OCI-M2 (cell line): Measurements from ENCODE around the gene CEL.
"Not testable (repeated sequence)": the region's sequence is repeated elsewhere in the genome, so short reads cannot be mapped to it uniquely, and the experiment has no call there.

Source experiments
- DNase-seq: peaks from one replicate; lab custom pipeline; 2025; ENCODE audit not compliant: unreplicated experiment; lab: John Stamatoyannopoulos, UW

The CEL gene

DNA sequence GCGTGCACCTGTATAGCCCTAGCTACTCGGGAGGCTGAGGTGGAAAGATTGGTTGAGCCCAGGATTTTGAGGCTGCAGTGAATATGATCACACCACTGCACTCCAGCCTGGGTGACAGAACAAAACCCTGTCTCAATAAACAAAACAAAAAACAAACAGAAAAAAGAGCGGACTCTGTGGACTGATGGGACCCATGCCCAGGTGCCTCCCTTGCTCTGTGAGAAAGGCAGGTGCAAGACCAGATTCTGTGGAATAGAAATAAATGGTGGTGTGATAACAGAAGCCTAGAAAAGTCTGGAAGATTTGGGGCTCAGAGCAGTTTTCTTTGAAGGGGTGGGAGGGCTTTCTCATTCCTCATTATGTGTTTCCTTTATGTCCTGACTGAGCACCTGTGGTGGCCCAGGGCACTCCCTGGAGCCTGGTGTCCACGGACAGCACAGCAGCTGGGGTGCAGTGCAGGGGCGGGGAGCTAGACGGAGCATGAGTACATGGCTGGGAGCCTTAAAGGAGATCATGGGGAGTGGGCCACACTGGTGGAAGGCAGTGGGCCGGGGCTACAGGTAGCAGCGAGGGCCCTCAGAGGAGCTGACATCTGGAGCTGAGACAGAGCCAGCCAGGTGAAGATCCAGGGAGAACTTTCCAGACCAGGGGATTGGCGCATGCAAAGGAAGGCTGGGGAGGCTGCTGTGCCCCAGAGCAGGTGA, 15.4 kb upstream of the CEL start:
- DNase-seq: no peak

DNA sequence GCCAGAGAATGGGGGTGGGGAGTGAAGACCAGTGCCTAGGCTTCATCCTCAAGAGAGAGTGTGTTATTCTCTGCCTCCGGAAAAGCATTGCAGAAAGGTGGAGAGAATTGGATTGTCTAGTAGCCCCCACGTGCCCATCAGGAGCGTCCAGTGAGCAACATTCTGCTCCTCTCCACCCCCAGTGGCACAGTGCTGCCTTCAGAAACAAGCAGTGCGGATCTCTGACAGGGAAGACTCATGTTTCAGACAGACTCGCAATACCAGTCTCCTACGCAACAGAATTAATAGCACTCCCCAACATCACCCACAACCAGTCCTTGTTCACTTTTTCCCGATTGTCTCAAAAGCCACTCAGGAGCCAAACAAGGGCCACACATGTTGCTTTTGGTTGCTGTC, 14.9 kb upstream of the CEL start:
- DNase-seq: no peak

DNA sequence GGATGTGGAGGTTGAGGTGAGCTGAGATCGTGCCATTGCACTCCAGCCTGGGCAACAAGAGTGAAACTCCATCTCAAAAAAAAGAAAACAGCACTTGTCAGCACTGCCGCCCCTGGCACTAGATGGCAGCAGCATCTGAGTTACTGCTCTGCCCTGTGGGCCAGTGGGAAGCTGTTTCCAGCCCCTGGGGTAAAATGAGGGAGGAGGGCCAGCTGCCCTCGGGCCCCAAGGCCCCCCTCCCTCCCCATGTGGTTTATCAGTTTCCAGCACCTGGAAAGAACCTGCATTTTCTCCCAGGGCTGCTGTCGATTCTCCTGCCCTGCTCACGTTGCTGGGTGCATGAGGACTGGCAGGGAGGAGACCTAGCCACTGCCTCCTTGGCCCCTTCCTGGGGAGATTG, 13.2 kb upstream of the CEL start:
- DNase-seq: no peak

DNA sequence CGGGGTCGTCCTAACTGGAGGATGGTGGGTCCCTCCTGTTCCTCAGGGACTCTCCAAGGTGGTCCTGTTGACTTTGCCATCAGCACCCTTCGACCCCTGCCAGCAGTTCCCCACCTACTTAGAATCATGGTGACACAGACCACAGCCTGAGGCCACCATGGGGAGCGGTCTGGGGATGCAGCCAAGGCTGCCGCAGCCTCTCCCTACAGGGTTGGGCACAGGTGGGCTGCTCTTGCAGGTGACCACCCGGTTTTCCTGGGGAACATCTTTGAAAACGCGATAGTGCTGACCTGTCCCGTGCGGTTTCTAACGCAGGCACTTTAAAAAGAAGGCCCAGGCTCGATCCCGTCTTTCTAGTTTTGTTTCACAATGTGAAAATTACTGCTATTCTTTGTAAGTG, 12.7 kb upstream of the CEL start:
- no peak for DNase-seq

DNA sequence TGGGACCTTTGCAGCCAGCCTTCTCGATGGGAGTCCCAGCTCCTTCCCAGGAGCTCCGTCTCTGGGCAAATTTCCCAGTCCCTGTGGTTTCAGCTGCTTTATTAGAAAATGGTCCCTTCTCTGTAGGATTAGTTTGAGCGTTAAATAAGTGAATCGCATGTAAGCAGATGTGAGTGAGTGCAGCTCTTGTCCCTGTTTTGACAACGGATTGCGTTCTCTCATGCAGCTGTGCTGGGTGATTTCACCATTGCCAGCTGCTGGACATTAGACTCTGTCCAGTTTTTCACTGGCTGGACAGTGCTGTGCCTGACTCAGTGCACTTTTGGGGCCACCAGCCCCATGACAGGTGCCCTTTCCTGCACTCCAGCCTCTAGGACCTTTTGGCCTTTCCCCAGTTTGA, 11.6 kb upstream of the CEL start:
- no peak for DNase-seq

DNA sequence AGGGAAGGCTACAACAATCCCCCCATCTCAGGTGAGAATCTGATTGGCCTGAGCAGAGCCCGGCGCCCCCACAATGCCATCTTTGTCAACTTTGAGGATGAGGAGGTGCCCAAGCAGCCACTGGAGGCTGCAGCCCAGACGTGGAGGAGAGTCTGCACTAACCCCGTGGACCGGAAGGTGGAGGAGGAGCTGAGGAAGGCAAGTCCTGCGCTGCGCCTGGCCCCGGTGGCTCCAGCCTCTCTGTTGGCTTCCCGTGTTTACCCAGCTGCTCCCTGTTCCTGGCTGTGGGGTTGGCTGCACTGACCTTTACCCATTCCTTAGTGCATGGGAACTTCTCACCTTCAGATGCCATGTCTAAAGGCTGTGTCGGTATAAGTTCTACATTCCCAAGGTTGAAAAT, 11.0 kb upstream of the CEL start:
- no peak for DNase-seq

DNA sequence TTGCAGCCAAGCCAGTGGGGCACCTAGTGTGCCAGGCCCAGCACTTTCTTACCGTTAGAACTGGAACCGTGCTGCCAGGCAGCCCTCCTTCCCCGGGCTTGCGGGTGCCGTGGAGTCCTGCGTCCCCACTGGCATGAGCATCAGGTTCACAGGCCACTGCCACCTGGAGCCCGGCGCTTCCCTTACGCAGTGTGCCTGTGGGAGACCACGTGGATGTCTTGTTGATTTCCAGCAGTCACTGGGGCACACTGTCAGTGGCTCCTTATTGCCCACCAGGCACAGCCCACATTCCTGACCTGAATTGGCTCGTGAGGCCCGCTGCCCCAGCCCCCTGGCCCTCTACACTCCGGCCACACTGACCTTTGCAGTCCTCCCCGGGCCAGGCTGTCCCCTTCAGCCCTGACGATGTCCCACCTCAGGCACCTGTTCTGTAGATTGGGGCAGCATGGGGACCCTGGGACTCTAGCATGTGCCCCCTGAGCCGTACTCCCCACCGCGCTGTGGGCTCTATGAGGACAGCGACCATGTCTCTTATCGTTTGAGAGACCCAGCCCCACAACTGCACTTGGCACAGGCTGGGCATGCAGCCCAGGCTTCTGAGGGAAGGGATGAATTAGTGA, 10.4 kb upstream of the CEL start:
- DNase-seq: no peak

DNA sequence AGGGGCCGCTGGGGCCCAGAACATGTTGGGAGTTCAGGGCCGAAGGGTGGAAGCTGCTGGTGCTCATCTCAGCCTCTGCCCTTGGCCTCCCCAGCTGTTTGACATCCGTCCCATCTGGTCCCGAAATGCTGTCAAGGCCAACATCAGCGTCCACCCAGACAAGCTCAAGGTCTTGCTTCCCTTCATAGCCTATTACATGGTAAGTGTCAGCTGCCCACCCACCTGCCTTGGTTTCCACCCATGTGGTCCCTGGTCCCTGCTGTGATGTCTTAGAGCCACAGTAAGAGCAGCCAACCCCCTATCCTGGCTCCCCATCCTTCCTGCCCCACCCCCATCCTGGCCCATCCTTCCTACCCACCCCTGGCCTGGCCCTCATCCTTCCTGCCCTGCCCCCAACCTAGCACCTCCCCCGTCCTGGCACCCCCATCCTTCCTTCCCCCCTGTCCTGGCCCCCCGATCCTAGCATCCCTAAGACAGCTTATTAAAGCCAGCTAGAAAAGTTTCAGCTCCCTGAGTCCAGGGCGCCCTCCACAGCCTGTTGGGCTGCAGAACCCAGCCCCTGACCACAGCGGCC, 9.7 kb upstream of the CEL start:
- no peak for DNase-seq

DNA sequence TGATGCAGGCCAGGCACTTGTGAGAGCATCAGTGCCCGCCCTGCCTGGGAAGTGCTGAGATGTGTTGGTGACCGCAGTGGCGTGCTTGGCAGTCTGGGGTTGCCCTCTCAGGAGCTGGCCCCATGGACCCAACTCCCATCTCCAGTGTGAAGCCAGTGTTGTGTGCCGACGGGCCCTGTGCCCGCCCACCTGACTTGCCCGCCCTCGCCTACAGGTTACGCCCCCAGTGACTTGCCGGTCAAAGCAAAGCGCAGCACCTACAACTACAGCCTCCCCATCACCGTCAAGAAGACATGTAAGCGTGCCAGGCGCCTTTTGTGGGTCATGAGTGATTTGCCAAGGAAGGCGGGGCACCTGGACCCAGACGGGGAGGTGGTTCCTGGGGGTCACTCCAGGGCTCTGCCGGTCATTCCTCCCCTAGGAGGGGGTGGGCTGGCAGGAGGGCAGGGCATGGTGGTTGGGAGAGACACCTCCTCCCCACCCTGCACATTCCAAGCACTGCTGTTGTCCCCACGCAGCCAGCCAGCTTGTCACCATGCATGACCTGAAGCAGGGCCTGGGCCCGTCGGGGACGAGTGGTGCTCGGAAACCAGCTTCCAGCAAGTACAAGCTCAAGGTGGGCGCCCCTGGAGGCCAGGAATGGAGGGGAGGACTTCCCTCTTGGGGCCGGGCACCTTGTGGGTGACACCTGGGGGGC, 7.4 kb upstream of the CEL start:
- no peak for DNase-seq

DNA sequence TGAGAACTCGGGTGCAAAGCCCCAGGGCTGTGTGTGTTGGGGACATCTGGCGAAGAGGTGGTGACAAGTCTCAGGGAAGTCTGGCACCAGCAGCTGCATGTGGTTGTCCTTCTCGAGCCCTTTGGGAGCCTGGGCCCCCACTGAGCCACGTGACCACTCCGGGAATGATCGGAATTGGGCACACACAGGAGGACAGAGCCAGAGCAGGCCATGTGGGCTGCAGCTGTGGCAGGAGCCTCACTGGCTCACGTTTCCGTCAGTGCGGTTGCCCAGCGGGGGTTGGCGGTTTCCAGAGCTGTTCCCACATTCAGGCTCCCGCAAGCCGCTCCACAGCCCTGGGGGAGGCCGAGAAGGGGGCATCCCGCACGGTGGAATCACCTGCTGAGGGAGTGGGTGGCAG, 6.8 kb upstream of the CEL start:
- DNase-seq: no peak

DNA sequence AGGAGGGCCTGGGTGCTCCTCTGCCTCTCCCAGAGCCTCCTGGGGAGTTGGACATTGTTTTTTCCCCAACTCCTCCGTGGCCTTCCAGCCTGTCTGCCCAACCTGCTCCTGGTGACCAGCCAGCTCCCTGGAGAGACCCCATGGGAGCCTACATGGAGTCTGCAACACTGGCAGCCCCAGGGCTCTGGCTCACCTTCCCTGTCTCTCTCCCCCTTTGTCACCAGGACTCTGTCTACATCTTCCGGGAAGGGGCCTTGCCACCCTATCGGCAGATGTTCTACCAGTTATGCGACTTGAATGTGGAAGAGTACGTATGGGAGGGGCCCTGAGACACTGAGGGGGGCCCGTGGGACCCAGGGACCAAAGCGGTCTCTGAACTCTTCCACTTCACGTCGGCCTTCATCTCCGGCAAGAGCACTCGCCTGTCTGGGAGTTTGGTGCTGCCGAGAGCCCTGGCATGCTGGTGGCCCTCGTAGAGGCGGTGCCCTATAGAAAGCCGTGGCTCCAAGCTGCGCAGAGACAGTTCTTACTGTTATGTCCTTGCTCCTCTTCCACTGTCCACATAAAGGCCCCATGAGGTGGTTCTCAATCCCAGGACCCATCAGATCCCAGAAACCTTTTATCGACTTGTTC, 5.9 kb upstream of the CEL start:
- DNase-seq: no peak

DNA sequence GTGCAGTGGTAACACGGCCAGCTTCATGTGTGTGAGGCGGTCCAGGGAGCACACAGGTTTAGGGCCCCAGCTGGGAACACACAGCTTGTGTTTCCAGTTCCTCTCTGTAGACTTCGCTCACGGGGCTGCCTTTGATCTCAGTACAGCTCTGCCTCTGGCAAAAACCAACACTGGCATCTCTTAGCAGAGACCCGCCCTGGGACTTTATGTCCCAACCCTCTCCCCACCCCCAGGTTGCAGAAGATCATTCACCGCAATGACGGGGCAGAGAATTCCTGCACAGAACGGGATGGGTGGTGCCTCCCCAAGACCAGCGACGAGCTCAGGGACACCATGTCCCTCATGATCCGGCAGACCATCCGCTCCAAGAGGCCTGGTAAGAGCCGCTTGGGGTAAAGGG, 5.2 kb upstream of the CEL start:
- no peak for DNase-seq

DNA sequence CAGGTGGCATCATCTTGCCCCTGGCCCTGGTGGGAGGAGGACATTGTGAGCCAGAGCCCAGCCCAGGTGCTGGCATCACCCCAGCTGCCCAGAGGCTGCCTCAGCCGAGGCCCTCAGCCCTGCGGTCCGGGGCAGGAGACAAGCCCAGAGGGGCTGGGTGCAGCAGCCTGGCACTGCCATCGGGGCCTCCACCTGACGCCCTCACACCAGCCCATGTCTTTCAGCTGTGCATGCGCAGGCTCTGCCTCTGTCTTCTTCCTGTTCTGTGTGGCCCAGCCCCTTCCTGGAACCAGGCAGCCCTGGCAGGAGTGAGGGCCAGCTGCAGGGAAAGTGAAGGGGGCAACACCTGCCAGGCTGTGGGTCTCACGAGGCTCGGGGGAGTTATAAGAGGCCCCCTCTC, 4.8 kb upstream of the CEL start:
- no peak for DNase-seq

DNA sequence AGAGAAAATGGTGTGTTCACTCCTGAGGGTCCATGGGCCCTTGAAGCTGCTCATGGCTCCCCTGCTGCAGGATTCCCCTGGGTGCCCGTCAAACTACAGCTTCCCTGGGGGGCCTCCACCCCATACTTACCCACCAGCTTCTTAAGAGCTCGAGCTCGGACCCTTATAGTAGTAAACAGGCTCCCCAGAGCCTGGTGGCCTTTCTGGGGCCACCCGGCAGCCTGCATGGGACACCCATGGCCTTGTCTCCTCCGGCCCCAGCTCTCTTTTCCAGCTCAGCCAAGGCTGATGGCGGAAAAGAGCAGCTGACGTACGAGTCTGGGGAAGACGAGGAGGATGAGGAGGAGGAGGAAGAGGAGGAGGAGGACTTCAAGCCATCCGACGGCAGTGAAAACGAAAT, 4.2 kb upstream of the CEL start:
- no peak for DNase-seq

DNA sequence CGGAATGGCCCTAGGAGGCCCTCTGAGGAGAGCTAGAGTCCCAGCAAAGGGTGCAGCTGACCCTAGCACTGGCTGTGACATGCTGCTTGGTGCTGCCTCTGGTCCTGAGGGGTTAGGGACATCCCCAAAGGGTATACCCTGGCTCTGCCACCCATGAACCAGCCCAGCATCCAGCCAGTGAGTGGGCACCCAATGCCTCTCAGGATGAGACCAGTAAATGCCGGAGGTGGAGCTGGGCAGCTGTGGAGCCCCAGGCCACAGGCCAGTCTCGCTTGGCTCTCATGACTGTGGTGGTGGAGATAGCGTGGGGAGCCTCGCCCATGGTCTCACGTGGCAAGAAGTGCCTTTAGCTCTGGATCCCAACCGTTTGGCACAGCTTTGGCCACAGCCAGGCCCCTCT, 3.7 kb upstream of the CEL start:
- no peak for DNase-seq

DNA sequence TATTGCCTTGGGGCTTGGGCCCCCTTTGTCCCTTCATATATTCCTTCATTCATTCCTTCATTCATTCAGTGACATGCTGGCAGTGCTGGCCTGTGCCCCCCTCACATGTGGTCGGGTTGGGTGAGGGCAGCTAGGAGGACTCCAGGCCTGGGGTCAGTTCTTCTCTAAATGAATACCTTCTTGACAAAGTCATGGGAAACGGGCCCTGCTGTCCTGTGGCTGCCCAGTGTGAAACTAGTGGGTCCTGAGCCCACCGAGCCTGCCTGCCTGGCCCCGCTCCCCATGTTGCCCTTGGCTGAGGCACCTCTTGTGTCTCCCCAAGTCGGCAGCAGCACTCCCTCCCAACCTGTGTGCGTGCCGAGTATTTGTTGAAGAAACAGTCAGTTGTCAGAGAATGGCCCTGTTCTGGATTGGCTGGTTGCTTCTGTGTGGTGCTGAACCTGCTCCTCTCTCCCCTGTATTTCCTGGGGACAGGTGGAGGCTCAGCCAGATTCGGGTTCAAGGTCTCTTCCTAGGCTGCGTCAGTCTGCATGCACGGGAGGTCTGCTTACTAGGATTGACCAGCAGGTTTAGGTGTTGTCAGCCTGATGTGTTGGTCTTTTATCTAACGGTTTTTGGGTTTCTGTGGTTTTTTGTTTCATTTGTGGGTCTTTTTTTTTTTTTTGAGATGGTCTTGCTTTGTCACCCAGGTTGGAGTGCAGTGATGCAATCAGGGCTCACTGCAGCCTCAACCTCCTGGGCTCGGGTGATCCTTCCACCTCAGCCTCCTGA, 3.0 kb upstream of the CEL start:
- DNase-seq: no peak

DNA sequence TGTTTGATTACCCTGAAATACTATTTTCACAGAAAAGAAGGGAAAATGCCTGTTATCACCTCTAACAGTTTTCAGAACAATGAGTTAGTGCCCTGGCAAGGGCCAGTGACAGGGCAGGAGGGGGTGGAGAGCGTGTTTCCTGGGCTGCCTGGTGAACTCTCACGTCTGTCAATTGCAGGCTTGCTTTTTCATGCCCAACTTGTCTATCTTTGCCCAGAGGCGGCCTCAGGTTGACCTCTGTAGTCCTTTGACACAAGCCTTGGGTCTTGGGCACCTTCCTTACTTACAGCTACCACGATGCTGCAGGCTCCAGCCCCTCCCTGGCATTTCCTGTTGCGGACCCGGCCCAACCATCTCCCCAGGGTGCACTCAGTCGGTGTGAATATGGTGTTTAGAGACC, 2.2 kb upstream of the CEL start:
- no peak for DNase-seq

DNA sequence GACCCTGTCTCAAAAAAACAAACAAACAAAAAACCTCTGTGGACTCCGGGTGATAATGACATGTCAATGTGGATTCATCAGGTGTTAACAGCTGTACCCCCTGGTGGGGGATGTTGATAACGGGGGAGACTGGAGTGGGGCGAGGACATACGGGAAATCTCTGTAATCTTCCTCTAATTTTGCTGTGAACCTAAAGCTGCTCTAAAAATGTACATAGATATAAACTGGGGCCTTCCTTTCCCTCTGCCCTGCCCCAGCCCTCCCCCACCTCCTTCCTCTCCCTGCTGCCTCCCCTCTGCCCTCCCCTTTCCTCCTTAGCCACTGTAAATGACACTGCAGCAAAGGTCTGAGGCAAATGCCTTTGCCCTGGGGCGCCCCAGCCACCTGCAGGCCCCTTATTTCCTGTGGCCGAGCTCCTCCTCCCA, 1.4 kb upstream of the CEL start:
- no peak for DNase-seq

DNA sequence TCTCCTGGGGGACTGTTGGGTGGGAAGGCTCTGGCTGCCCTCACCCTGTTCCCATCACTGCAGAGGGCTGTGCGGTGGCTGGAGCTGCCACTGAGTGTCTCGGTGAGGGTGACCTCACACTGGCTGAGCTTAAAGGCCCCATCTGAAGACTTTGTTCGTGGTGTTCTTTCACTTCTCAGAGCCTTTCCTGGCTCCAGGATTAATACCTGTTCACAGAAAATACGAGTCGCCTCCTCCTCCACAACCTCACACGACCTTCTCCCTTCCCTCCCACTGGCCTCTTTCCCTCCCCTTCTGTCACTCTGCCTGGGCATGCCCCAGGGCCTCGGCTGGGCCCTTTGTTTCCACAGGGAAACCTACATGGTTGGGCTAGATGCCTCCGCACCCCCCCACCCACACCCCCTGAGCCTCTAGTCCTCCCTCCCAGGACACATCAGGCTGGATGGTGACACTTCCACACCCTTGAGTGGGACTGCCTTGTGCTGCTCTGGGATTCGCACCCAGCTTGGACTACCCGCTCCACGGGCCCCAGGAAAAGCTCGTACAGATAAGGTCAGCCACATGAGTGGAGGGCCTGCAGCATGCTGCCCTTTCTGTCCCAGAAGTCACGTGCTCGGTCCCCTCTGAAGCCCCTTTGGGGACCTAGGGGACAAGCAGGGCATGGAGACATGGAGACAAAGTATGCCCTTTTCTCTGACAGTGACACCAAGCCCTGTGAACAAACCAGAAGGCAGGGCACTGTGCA, 590 bp upstream of the CEL start:
- not testable (repeated sequence) for DNase-seq

DNA sequence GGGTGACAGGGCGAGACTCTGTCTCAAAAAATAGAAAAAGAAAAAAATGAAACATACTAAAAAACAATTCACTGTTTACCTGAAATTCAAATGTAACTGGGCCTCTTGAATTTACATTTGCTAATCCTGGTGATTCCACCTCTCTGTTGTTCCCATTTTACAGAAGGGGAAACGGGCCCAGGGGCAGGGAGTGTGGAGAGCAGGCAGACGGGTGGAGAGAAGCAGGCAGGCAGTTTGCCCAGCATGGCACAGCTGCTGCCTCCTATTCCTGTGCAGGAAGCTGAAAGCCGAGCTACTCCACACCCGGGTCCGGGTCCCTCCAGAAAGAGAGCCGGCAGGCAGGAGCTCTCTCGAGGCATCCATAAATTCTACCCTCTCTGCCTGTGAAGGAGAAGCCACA, 788 bp downstream of the CEL start:
- DNase-seq: not testable (repeated sequence)
